T-helper 1 cell treated with Interleukin-12 subunit alpha and Interleukin-12 subunit beta and Interleukin-4 antibody, amounts not matched to agents 30 μg/mL and 1 μg/mL, for 36 hours (primary cell): Measurements from ENCODE around the gene TPMT.
"Not testable (repeated sequence)": the region's sequence is repeated elsewhere in the genome, so short reads cannot be mapped to it uniquely, and the experiment has no call there.

Experiments
- H3K27ac Mint-ChIP-seq: one replicate; pipeline ENCODE4 v1.8.0; 2021; ENCODE audit warnings: mild to moderate bottlenecking, mixed read lengths
- H3K27me3 Mint-ChIP-seq: one replicate; pipeline ENCODE4 v1.8.0; 2021; ENCODE audit warnings: low read depth, mixed read lengths
- H3K36me3 Mint-ChIP-seq: one replicate; pipeline ENCODE4 v1.8.0; 2021; ENCODE audit warnings: low read depth, mixed read lengths
- H3K4me1 Mint-ChIP-seq: one replicate; pipeline ENCODE4 v1.8.0; 2021; ENCODE audit warnings: low read depth, mixed read lengths
- H3K4me3 Mint-ChIP-seq: one replicate; pipeline ENCODE4 v1.8.0; 2021; ENCODE audit warnings: mild to moderate bottlenecking, moderate library complexity, mixed read lengths
- H3K9me3 Mint-ChIP-seq: one replicate; pipeline ENCODE4 v1.8.0; 2021; ENCODE audit warnings: mixed read lengths

TPMT gene

GRCh38 chr6:18171871-18172270 is 17.0 kb upstream of the TPMT start:
- no peak overlapping the region for H3K27ac Mint-ChIP-seq
- H3K27me3 Mint-ChIP-seq, result no peaks in the 10 kb centered on the region
- peaks cover 11% of the 10 kb centered on the region for H3K9me3 Mint-ChIP-seq
- H3K4me3 Mint-ChIP-seq, result no peak overlapping the region
- H3K36me3 Mint-ChIP-seq, result peaks cover 26% of the 10 kb centered on the region
- H3K4me1 Mint-ChIP-seq, result no peaks in the 10 kb centered on the region

GRCh38 chr6:18168264-18168663 is 13.4 kb upstream of the TPMT start:
- Mint-ChIP-seq H3K4me1 (no peaks in the 10 kb centered on the region), H3K27me3 (no peaks in the 10 kb centered on the region), H3K27ac (no peak overlapping the region), H3K4me3 (no peak overlapping the region), H3K36me3 (peaks cover 12% of the 10 kb centered on the region), H3K9me3 (peaks cover 8% of the 10 kb centered on the region)

- H3K4me1 Mint-ChIP-seq, result peaks cover 2% of the 10 kb centered on the region
- H3K27ac Mint-ChIP-seq, result no peak overlapping the region
Observed at GRCh38 chr6:18166312-18167036, 11.6 kb upstream of the TPMT start.

GRCh38 chr6:18165751-18166150 is 10.9 kb upstream of the TPMT start:
- Mint-ChIP-seq H3K4me1 (peaks cover 7% of the 10 kb centered on the region), H3K27ac (no peak overlapping the region), H3K27me3 (no peaks in the 10 kb centered on the region), H3K36me3 (peaks cover 21% of the 10 kb centered on the region), H3K9me3 (peaks cover 8% of the 10 kb centered on the region), H3K4me3 (no peak overlapping the region)

More at GRCh38 chr6:18166312-18167036, 11.6 kb upstream of the TPMT start:
- H3K27me3 Mint-ChIP-seq, result no peaks in the 10 kb centered on the region
- no peak overlapping the region for H3K4me3 Mint-ChIP-seq
- peaks cover 8% of the 10 kb centered on the region for H3K9me3 Mint-ChIP-seq
- H3K36me3 Mint-ChIP-seq, result peaks cover 15% of the 10 kb centered on the region

GRCh38 chr6:18162401-18162800 is 7.5 kb upstream of the TPMT start:
- peaks cover 18% of the 10 kb centered on the region for H3K36me3 Mint-ChIP-seq
- H3K9me3 Mint-ChIP-seq, result no peaks in the 10 kb centered on the region
- peaks cover 7% of the 10 kb centered on the region for H3K4me1 Mint-ChIP-seq
- H3K27me3 Mint-ChIP-seq, result no peaks in the 10 kb centered on the region
- H3K4me3 Mint-ChIP-seq, result no peak overlapping the region
- no peak overlapping the region for H3K27ac Mint-ChIP-seq

- Mint-ChIP-seq H3K27ac (no peak overlapping the region), H3K27me3 (no peaks in the 10 kb centered on the region), H3K4me1 (peaks cover 7% of the 10 kb centered on the region), H3K9me3 (no peaks in the 10 kb centered on the region), H3K4me3 (no peak overlapping the region), H3K36me3 (peaks cover 18% of the 10 kb centered on the region)
Observed at GRCh38 chr6:18161431-18161830, 6.6 kb upstream of the TPMT start.

GRCh38 chr6:18160911-18161310 is 6.0 kb upstream of the TPMT start:
- Mint-ChIP-seq H3K27me3 (no peaks in the 10 kb centered on the region), H3K4me3 (no peak overlapping the region)

GRCh38 chr6:18155864-18156421 is 1.1 kb upstream of the TPMT start:
- Mint-ChIP-seq H3K27me3 (no peaks in the 10 kb centered on the region), H3K9me3 (no peaks in the 10 kb centered on the region), H3K27ac (peak overlapping the region; percentile 80), H3K4me3 (peak overlapping the region; percentile 99), H3K4me1 (peaks cover 15% of the 10 kb centered on the region), H3K36me3 (peaks cover 9% of the 10 kb centered on the region)

More at GRCh38 chr6:18160911-18161310, 6.0 kb upstream of the TPMT start:
- H3K27ac Mint-ChIP-seq, result peak overlapping the region; percentile 29
- H3K4me1 Mint-ChIP-seq, result peaks cover 11% of the 10 kb centered on the region
- no peaks in the 10 kb centered on the region for H3K9me3 Mint-ChIP-seq
- peaks cover 18% of the 10 kb centered on the region for H3K36me3 Mint-ChIP-seq

- no peaks in the 10 kb centered on the region for H3K27me3 Mint-ChIP-seq
- H3K9me3 Mint-ChIP-seq, result no peaks in the 10 kb centered on the region
- H3K4me3 Mint-ChIP-seq, result peak within 1 kb of the TSS; percentile 99
- peaks cover 15% of the 10 kb centered on the region for H3K4me1 Mint-ChIP-seq
- peaks cover 8% of the 10 kb centered on the region for H3K36me3 Mint-ChIP-seq
- peak within 1 kb of the TSS; percentile 92 for H3K27ac Mint-ChIP-seq
Observed at GRCh38 chr6:18155150-18155863, 430 bp upstream of the TPMT start, which contains the start of gene KDM1B. KDM1B (plus strand) TSS chr6:18155422; CDS start chr6:18159896, 4,474 bp downstream.

- Mint-ChIP-seq H3K27ac (no peak overlapping the region), H3K27me3 (no peaks in the 10 kb centered on the region), H3K4me3 (no peak overlapping the region), H3K4me1 (peaks cover 15% of the 10 kb centered on the region), H3K9me3 (no peaks in the 10 kb centered on the region), H3K36me3 (peaks cover 2% of the 10 kb centered on the region)
Observed at GRCh38 chr6:18153311-18153703, 1.6 kb downstream of the TPMT start.

GRCh38 chr6:18151801-18152200 is 3.1 kb downstream of the TPMT start:
- no peak overlapping the region for H3K4me3 Mint-ChIP-seq
- H3K27ac Mint-ChIP-seq, result no peak overlapping the region
- no peaks in the 10 kb centered on the region for H3K27me3 Mint-ChIP-seq
- H3K9me3 Mint-ChIP-seq, result no peaks in the 10 kb centered on the region
- H3K36me3 Mint-ChIP-seq, result peaks cover 4% of the 10 kb centered on the region
- H3K4me1 Mint-ChIP-seq, result peaks cover 15% of the 10 kb centered on the region

- H3K36me3 Mint-ChIP-seq, H3K27me3 Mint-ChIP-seq, H3K27ac Mint-ChIP-seq, H3K4me3 Mint-ChIP-seq, H3K9me3 Mint-ChIP-seq: not testable (repeated sequence)
- peaks cover 15% of the 10 kb centered on the region for H3K4me1 Mint-ChIP-seq
Observed at GRCh38 chr6:18151391-18151790, 3.5 kb downstream of the TPMT start.

GRCh38 chr6:18148304-18149025 is 6.4 kb downstream of the TPMT start:
- peaks cover 4% of the 10 kb centered on the region for H3K4me1 Mint-ChIP-seq
- H3K4me3 Mint-ChIP-seq, result no peak overlapping the region
- peaks cover 4% of the 10 kb centered on the region for H3K36me3 Mint-ChIP-seq
- H3K9me3 Mint-ChIP-seq, result no peaks in the 10 kb centered on the region
- H3K27me3 Mint-ChIP-seq, result no peaks in the 10 kb centered on the region
- H3K27ac Mint-ChIP-seq, result no peak overlapping the region

GRCh38 chr6:18147616-18148015 is 7.3 kb downstream of the TPMT start:
- Mint-ChIP-seq H3K27ac (no peak overlapping the region), H3K36me3 (peaks cover 9% of the 10 kb centered on the region), H3K4me3 (no peak overlapping the region), H3K4me1 (peaks cover 2% of the 10 kb centered on the region), H3K27me3 (no peaks in the 10 kb centered on the region), H3K9me3 (no peaks in the 10 kb centered on the region)
